Chondrocyte (in vitro differentiated cells): ENCODE results near the gene MRAP. TPM values are rescaled to one million over a fixed set of nuclear protein-coding genes. Genes with fewer than 3 reads are reported as not detected.

Experiments used
- DNase-seq: peaks from one replicate; pipeline ENCODE4 v3.0.0; 2021; ENCODE audit warnings: mixed read lengths, low spot score
- H3K27ac Mint-ChIP-seq: one replicate; pipeline ENCODE4 v1.8.0; 2021; ENCODE audit warnings: mild to moderate bottlenecking, moderate library complexity, mixed read lengths; ENCODE audit not compliant: unreplicated experiment
- H3K27me3 Mint-ChIP-seq: 2 replicates; pipeline ENCODE4 v1.8.0; 2021; ENCODE audit warnings: low read depth, mixed read lengths
- H3K36me3 Mint-ChIP-seq: 2 replicates; pipeline ENCODE4 v1.8.0; 2021; ENCODE audit warnings: low read depth, mixed read lengths
- H3K4me1 Mint-ChIP-seq: 2 replicates; pipeline ENCODE4 v1.8.0; 2021; ENCODE audit warnings: low read depth, mild to moderate bottlenecking, mixed read lengths
- H3K4me3 Mint-ChIP-seq: one replicate; pipeline ENCODE4 v1.8.0; 2021; ENCODE audit warnings: mild to moderate bottlenecking, moderate library complexity, mixed read lengths; ENCODE audit not compliant: unreplicated experiment
- H3K9me3 Mint-ChIP-seq: 2 replicates; pipeline ENCODE4 v1.8.0; 2021; ENCODE audit warnings: low read depth, mixed read lengths
- total RNA-seq: library from RNA; stranded (reverse); gene quantifications from 3 replicates; pipeline ENCODE4 v1.2.1, GENCODE V29; 2021
- TF ChIP-seq, protein P1 (sequence below): fragments of 200-600 bp; sonication (generic); IDR thresholded peaks from 2 replicates; pipeline ENCODE4 v1.5.0; 2021; ENCODE audit warnings: antibody characterized with exemption, mild to moderate bottlenecking, moderate library complexity

The MRAP gene
- total RNA-seq, 1 donor from 2014 or later: not detected

DNA sequence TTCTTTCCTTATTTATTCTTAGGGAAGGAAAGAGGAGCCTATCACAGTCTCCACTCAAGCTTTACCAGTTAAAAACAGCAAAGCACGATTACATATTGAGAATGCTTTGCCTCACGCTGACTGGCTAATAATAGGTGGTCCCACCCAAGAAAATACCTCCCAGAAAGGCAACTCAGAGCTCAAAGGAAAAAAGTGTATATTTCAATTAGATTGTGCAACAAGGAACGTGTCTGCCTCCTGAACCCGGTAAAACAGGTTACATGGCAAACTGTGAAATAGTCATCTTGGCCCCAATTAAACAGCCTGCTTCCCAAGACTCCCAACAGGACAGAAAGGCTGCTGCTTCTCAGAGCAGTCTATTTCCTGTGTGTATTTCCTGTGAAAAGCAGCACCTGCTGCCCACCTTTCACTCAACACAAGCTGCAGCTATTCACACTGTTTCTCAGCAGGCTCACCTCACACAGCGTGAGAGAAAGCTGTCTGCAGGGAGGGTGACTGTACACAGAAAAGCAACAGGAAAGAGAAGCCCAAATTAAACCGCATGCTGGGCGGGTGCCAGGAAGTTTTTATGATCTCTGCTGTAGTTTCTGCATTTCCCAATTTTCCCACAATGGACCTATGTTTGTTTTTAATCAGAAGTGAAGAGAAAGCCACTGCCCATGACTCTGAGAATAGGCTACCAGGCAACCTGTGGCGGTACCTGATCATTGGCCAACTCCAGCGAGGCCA is 50.1 kb downstream of the MRAP start:
- H3K9me3 Mint-ChIP-seq: peaks cover 11% of the 10 kb centered on the region
- H3K4me1 Mint-ChIP-seq: no peaks in the 10 kb centered on the region
- no peak for DNase-seq
- TF ChIP-seq, protein P1, sequence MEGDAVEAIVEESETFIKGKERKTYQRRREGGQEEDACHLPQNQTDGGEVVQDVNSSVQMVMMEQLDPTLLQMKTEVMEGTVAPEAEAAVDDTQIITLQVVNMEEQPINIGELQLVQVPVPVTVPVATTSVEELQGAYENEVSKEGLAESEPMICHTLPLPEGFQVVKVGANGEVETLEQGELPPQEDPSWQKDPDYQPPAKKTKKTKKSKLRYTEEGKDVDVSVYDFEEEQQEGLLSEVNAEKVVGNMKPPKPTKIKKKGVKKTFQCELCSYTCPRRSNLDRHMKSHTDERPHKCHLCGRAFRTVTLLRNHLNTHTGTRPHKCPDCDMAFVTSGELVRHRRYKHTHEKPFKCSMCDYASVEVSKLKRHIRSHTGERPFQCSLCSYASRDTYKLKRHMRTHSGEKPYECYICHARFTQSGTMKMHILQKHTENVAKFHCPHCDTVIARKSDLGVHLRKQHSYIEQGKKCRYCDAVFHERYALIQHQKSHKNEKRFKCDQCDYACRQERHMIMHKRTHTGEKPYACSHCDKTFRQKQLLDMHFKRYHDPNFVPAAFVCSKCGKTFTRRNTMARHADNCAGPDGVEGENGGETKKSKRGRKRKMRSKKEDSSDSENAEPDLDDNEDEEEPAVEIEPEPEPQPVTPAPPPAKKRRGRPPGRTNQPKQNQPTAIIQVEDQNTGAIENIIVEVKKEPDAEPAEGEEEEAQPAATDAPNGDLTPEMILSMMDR: no peak
- no peak overlapping the region for H3K4me3 Mint-ChIP-seq
- H3K36me3 Mint-ChIP-seq: peaks cover 58% of the 10 kb centered on the region
- H3K27me3 Mint-ChIP-seq: no peaks in the 10 kb centered on the region
- H3K27ac Mint-ChIP-seq: no peak overlapping the region

DNA sequence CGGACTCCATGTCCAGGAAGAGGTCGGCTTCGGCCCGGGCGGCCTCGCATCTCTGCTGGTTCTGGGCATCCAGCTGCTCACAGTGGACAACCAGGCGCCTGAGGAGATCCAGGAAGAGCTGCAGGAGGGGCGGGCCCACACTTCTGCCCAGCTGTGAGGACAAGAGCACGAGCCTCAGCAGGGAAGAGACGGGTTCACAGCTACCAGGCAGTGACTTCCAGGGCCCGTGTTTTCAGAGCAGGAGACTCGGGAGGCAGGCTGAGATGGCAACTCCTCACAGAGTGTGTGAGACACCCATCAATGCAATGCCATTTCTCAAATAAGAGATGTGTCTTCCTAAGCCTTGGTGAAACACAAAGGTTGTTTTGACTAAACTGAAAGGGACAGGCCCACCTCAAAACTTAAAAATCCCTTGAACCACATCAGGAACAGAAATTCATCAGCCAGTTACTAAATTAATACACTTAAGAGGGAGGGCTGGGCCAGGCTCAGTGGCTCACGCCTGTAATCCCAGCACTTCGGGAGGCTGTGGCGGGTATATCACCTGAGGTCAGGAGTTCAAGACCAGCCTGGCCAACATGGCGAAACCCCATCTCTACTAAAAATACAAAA is 50.8 kb downstream of the MRAP start:
- TF ChIP-seq, protein P1: no peak
- peaks cover 7% of the 10 kb centered on the region for H3K9me3 Mint-ChIP-seq
- H3K4me1 Mint-ChIP-seq: no peaks in the 10 kb centered on the region
- H3K4me3 Mint-ChIP-seq: no peak overlapping the region
- H3K27me3 Mint-ChIP-seq: no peaks in the 10 kb centered on the region
- peaks cover 56% of the 10 kb centered on the region for H3K36me3 Mint-ChIP-seq
- DNase-seq: no peak
- no peak overlapping the region for H3K27ac Mint-ChIP-seq

DNA sequence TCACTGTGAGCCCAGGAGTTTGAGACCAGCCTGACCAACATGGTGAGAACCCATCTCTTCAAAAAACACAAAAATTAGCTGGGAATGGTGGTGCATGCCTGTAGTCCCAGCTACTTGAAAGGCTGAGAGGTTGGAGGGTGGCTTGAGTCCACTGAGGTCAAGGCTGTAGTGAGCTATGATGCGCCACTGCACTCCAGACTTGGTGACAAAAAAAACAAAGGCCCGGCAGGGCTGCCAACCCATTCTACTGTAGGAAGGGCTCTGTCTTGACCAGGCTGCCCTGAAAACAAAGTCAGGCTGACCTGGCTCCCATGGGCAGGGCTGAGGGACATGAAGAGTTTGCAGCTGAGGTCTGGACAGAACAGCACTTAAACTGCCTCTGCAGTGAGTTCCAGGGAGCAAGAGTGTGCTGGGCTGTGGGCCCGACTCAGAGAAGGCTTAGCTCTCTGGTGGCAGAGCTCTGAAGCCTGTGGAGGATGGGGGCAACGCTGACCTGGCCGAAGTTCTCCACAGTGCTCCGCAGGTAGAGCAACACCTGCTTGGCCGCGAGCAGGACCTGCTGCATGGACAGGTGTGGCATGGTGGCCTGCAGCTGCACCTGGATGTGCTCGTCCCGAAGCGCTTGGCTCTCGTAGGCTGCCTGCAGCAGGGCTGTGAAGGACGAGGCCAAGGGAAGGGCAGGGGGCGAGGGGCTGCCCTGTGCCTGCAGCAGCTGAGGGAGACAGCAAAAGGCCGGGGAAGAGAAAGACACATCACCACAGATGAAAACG is 51.7 kb downstream of the MRAP start:
- H3K36me3 Mint-ChIP-seq: peaks cover 55% of the 10 kb centered on the region
- H3K4me3 Mint-ChIP-seq: no peak overlapping the region
- DNase-seq: no peak
- H3K4me1 Mint-ChIP-seq: no peaks in the 10 kb centered on the region
- H3K27ac Mint-ChIP-seq: no peak overlapping the region
- H3K9me3 Mint-ChIP-seq: no peaks in the 10 kb centered on the region
- TF ChIP-seq, protein P1: no peak
- no peaks in the 10 kb centered on the region for H3K27me3 Mint-ChIP-seq

DNA sequence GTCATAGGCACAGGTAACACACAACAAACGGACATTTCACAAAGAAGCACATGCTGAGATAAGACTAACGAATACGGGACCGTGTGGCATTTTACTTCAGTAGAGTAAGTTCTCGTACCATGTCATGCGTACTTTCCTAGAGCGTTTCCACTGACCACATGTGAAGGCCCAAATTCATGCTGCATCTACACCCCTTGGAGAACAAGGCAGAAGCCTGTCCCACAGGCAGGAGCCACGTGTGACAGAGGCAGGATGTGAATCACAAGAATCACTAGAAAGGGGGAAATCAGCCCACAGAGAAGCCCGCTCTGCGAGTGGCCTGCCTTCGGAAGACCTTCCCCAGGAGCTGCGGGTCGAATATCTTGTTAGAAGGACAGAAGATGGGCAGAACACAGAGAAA is 52.3 kb downstream of the MRAP start:
- no peaks in the 10 kb centered on the region for H3K4me1 Mint-ChIP-seq
- no peak overlapping the region for H3K27ac Mint-ChIP-seq
- H3K36me3 Mint-ChIP-seq: peaks cover 53% of the 10 kb centered on the region
- H3K4me3 Mint-ChIP-seq: no peak overlapping the region
- TF ChIP-seq, protein P1: no peak
- no peaks in the 10 kb centered on the region for H3K9me3 Mint-ChIP-seq
- no peaks in the 10 kb centered on the region for H3K27me3 Mint-ChIP-seq
- no peak for DNase-seq

DNA sequence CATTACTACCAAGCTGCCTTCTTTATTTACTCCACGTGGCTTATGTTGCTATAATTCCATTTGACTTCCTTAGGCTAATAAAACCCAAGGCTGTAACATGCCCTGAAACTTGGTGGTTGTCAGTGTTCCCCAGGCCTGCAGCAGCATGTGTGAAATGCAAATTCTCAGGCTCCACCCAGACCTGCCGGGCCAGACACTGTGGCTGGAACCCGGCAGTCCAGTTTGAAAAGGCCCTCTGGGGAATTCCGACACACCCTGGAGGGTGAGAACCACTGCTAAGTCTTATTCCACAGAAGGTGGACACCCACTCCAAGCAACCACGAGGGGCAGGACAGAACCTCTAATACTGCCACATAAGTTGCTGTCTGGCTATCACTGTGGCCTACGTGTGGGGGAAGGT is 52.8 kb downstream of the MRAP start:
- H3K9me3 Mint-ChIP-seq: no peaks in the 10 kb centered on the region
- DNase-seq: no peak
- no peaks in the 10 kb centered on the region for H3K27me3 Mint-ChIP-seq
- TF ChIP-seq, protein P1: no peak
- no peaks in the 10 kb centered on the region for H3K4me1 Mint-ChIP-seq
- H3K4me3 Mint-ChIP-seq: no peak overlapping the region
- H3K36me3 Mint-ChIP-seq: peaks cover 50% of the 10 kb centered on the region
- H3K27ac Mint-ChIP-seq: no peak overlapping the region
